Neuron (in vitro differentiated cells): Measurements from ENCODE around the gene PTGR2.
"Not testable (repeated sequence)": the region's sequence is repeated elsewhere in the genome, so short reads cannot be mapped to it uniquely, and the experiment has no call there.

Experiments
- H2AFZ ChIP-seq: one replicate; pipeline ENCODE4 v1.6.1; 2013; ENCODE audit warnings: low read depth, mild to moderate bottlenecking, inconsistent platforms, low read length, moderate library complexity
- H3K27me3 ChIP-seq: one replicate; pipeline ENCODE4 v1.6.1; 2013; ENCODE audit warnings: low read length; ENCODE audit not compliant: insufficient read depth
- H3K36me3 ChIP-seq: one replicate; pipeline ENCODE4 v1.6.1; 2013; ENCODE audit warnings: low read length; ENCODE audit not compliant: insufficient read depth
- H3K4me1 ChIP-seq: one replicate; pipeline ENCODE4 v1.6.1; 2013; ENCODE audit warnings: low read length; ENCODE audit not compliant: insufficient read depth
- H3K4me3 ChIP-seq: 2 replicates; pipeline ENCODE4 v1.5.1; 2013; ENCODE audit warnings: mild to moderate bottlenecking, low read length, moderate library complexity
- H3K9me3 ChIP-seq: one replicate; pipeline ENCODE4 v1.6.1; 2013; ENCODE audit warnings: low read length

Gene PTGR2

GRCh38 chr14:73823339-73823885, 28.2 kb upstream of the PTGR2 start:
- H2AFZ ChIP-seq = no peak overlapping the region
- H3K36me3 ChIP-seq = no peaks in the 10 kb centered on the region
- H3K27me3 ChIP-seq = no peaks in the 10 kb centered on the region
- no peak overlapping the region for H3K4me3 ChIP-seq
- peaks cover 5% of the 10 kb centered on the region for H3K4me1 ChIP-seq
- no peaks in the 10 kb centered on the region for H3K9me3 ChIP-seq

DNA sequence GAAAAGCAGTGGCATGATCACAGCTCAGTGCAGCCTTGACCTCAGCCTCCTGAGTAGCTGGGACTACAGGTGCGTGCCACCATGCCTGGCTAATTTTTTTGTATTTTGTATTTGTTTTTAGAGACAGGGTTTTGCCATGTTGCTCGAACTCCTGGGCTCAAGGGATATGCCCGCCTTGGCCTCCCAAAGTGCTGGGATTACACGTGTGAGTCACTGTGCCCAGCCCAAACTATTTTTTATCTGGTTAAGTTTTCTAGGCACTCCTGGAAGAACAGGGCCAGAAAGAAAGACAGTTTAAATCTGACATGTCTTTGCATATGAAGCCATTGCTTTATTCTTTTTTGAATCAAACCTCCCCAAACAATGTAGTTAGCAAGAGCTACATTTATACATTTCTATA, 27.5 kb upstream of the PTGR2 start:
- Histone ChIP-seq H3K4me3 (no peak overlapping the region), H3K9me3 (no peaks in the 10 kb centered on the region), H3K4me1 (peaks cover 5% of the 10 kb centered on the region), H3K36me3 (no peaks in the 10 kb centered on the region), H2AFZ (no peak overlapping the region), H3K27me3 (no peaks in the 10 kb centered on the region)

GRCh38 chr14:73824536-73824935, 27.1 kb upstream of the PTGR2 start:
- Histone ChIP-seq H3K4me1 (peaks cover 5% of the 10 kb centered on the region), H3K27me3 (no peaks in the 10 kb centered on the region), H3K4me3 (no peak overlapping the region), H3K36me3 (no peaks in the 10 kb centered on the region), H2AFZ (no peak overlapping the region), H3K9me3 (no peaks in the 10 kb centered on the region)

- H3K4me1 ChIP-seq = peaks cover 5% of the 10 kb centered on the region
- H3K4me3 ChIP-seq = no peak overlapping the region
- H3K9me3 ChIP-seq = no peaks in the 10 kb centered on the region
- H3K27me3 ChIP-seq = no peaks in the 10 kb centered on the region
- no peaks in the 10 kb centered on the region for H3K36me3 ChIP-seq
- no peak overlapping the region for H2AFZ ChIP-seq
Measured at GRCh38 chr14:73825551-73826188, 26.0 kb upstream of the PTGR2 start.

DNA sequence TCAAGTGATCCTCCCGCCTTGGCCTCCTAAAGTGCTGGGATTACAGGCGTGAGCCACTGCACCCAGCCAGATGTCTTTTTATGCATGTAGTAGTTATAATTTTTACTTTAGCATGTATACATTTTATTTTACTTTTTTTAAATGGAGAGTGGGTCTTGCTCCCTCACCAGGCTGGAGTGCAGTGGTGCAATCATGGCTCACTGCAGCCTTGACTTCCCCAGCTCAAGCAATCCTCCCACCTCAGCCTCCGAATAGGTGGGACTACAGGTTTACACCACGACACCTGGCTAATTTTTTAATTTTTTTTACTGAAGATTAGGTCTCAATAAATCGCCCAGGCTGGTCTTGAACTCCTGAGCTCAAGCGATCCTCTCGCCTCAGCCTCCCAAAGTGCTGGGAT, 24.4 kb upstream of the PTGR2 start:
- H3K27me3 ChIP-seq, H3K4me1 ChIP-seq, H2AFZ ChIP-seq, H3K4me3 ChIP-seq, H3K9me3 ChIP-seq, H3K36me3 ChIP-seq: not testable (repeated sequence)

GRCh38 chr14:73829071-73829470, 22.6 kb upstream of the PTGR2 start:
- peaks cover 6% of the 10 kb centered on the region for H3K4me1 ChIP-seq
- no peaks in the 10 kb centered on the region for H3K27me3 ChIP-seq
- H2AFZ ChIP-seq = no peak overlapping the region
- H3K36me3 ChIP-seq = no peaks in the 10 kb centered on the region
- H3K4me3 ChIP-seq = no peak overlapping the region
- H3K9me3 ChIP-seq = no peaks in the 10 kb centered on the region

GRCh38 chr14:73829526-73830431, 21.9 kb upstream of the PTGR2 start:
- peaks cover 6% of the 10 kb centered on the region for H3K4me1 ChIP-seq
- H3K4me3 ChIP-seq = no peak overlapping the region
- H2AFZ ChIP-seq = no peak overlapping the region
- no peaks in the 10 kb centered on the region for H3K9me3 ChIP-seq
- H3K36me3 ChIP-seq = no peaks in the 10 kb centered on the region
- H3K27me3 ChIP-seq = no peaks in the 10 kb centered on the region

- Histone ChIP-seq H3K4me3 (no peak overlapping the region), H3K4me1 (peaks cover 13% of the 10 kb centered on the region)
Measured at GRCh38 chr14:73833034-73833433, 18.6 kb upstream of the PTGR2 start.

GRCh38 chr14:73833530-73834260, 17.9 kb upstream of the PTGR2 start:
- Histone ChIP-seq H3K4me3 (no peak overlapping the region), H3K27me3 (no peaks in the 10 kb centered on the region), H3K36me3 (no peaks in the 10 kb centered on the region), H3K9me3 (no peaks in the 10 kb centered on the region), H3K4me1 (peaks cover 13% of the 10 kb centered on the region), H2AFZ (peak overlapping the region; percentile 22)

More at GRCh38 chr14:73833034-73833433, 18.6 kb upstream of the PTGR2 start:
- Histone ChIP-seq H3K36me3 (no peaks in the 10 kb centered on the region), H2AFZ (no peak overlapping the region), H3K27me3 (no peaks in the 10 kb centered on the region), H3K9me3 (no peaks in the 10 kb centered on the region)

- H3K9me3 ChIP-seq = no peaks in the 10 kb centered on the region
- peaks cover 13% of the 10 kb centered on the region for H3K4me1 ChIP-seq
- no peaks in the 10 kb centered on the region for H3K27me3 ChIP-seq
- H3K4me3 ChIP-seq = no peak overlapping the region
- H3K36me3 ChIP-seq = no peaks in the 10 kb centered on the region
- no peak overlapping the region for H2AFZ ChIP-seq
Measured at GRCh38 chr14:73834261-73834625, 17.4 kb upstream of the PTGR2 start.

GRCh38 chr14:73838293-73839034, 13.2 kb upstream of the PTGR2 start:
- H3K4me3 ChIP-seq, H3K9me3 ChIP-seq, H2AFZ ChIP-seq, H3K27me3 ChIP-seq, H3K36me3 ChIP-seq: not testable (repeated sequence)
- peaks cover 11% of the 10 kb centered on the region for H3K4me1 ChIP-seq

DNA sequence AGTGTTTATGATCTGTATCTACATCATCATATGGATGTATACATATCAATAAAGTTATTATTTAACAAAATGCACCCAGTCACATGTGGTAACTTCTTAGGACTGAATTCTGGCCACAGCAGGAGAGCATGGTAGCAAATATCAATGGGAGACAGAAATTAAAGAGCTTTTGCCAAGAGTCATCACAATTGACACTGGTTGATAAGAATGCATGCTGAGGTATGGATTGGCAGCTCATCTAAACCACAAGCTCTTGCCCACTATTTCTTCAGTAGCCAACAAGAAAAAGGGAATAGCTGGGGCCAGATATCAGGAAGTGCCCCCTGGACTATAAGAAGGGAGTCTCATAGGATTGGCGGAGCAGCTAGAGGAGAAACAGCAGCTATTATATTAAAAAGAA, 9.4 kb upstream of the PTGR2 start:
- no peaks in the 10 kb centered on the region for H3K36me3 ChIP-seq
- no peaks in the 10 kb centered on the region for H3K9me3 ChIP-seq
- no peak overlapping the region for H2AFZ ChIP-seq
- H3K4me1 ChIP-seq = no peaks in the 10 kb centered on the region
- no peak overlapping the region for H3K4me3 ChIP-seq
- H3K27me3 ChIP-seq = no peaks in the 10 kb centered on the region
